ENCODE measurements around the gene ARHGEF2.
"Not testable (repeated sequence)": the region's sequence is repeated elsewhere in the genome, so short reads cannot be mapped to it uniquely, and the experiment has no call there.

Gene ARHGEF2

GRCh38 chr1:155996166-155996565 lies 17.8 kb upstream of the ARHGEF2 start:
- H3K4me3 ChIP-seq (ENCODE audit: control insufficient read depth, low read depth, low read length), result no peak overlapping the region
- TF ChIP-seq, protein P1, sequence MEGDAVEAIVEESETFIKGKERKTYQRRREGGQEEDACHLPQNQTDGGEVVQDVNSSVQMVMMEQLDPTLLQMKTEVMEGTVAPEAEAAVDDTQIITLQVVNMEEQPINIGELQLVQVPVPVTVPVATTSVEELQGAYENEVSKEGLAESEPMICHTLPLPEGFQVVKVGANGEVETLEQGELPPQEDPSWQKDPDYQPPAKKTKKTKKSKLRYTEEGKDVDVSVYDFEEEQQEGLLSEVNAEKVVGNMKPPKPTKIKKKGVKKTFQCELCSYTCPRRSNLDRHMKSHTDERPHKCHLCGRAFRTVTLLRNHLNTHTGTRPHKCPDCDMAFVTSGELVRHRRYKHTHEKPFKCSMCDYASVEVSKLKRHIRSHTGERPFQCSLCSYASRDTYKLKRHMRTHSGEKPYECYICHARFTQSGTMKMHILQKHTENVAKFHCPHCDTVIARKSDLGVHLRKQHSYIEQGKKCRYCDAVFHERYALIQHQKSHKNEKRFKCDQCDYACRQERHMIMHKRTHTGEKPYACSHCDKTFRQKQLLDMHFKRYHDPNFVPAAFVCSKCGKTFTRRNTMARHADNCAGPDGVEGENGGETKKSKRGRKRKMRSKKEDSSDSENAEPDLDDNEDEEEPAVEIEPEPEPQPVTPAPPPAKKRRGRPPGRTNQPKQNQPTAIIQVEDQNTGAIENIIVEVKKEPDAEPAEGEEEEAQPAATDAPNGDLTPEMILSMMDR (IDR thresholded peaks at IDR 0.05; ENCODE audit: control insufficient read depth, insufficient read depth, low read depth, low read length, missing control alignments), result no peak
- DNase-seq (ENCODE audit: low read depth), result no peak

DNA sequence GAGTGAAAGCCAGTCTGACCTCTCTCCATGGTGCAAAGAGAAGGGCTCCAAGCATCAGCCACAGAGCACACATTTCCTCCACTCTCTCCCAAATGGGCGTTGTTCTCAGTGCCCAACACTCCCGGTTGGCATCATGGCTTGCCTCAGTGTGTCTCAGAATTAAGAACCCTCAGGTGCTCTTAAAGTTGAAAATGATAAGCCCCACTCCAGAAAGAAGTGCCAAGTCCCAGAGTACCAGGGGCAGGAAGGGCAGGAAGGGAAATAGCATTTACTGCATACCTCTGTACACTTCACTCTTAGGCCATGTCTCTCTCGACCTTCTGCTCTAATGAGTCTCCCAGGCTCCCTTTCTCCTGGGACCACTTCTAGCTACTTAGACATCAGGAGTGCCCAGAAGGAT lies 15.2 kb upstream of the ARHGEF2 start:
- TF ChIP-seq, protein P1 (IDR thresholded peaks at IDR 0.05; ENCODE audit: control insufficient read depth, insufficient read depth, low read depth, low read length, missing control alignments), result no peak
- no peak overlapping the region for H3K4me3 ChIP-seq (ENCODE audit: control insufficient read depth, low read depth, low read length)
- no peak for DNase-seq (ENCODE audit: low read depth)

DNA sequence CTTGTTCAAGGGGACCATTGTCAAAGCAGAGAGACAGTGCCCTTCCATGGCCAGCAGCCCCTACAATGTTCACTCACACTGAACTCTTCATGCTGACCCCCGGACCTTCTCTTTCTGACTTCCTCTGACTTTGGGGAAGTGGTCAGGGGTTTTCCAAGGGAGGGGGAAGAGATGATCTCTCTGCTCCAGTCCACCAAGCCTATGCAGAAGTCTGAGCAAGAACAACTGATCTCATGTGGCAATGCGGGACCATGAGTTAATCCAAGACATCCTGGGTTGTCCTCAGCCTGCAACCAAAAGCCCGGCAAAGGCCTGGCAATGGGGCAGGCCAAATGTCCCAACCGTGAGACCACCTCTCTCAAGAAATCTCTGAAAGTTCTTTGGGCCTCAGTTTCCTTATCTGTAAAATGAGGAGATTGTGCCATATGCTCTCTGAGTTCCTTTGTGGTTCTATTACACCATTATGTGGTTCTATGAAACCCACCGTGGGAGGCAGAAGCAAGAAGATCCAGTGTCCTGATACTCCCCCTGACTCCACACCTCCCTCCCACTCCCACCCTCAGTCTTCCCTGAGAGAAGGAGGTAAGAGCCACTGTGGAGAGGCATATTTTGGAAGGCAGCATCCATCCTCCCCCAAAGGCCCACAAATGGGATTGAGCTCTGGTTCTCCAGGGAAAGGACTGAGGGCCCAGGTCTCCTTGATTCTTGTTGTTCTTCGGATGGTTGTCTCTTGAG lies 11.8 kb upstream of the ARHGEF2 start:
- no peak for DNase-seq (ENCODE audit: low read depth)
- no peak overlapping the region for H3K4me3 ChIP-seq (ENCODE audit: control insufficient read depth, low read depth, low read length)
- TF ChIP-seq, protein P1 (IDR thresholded peaks at IDR 0.05; ENCODE audit: control insufficient read depth, insufficient read depth, low read depth, low read length, missing control alignments), result no peak

GRCh38 chr1:155989242-155990004 lies 11.1 kb upstream of the ARHGEF2 start:
- no peak for DNase-seq (ENCODE audit: low read depth)
- peak overlapping the region; percentile 35 for H3K4me3 ChIP-seq (ENCODE audit: control insufficient read depth, low read depth, low read length)
- TF ChIP-seq, protein P1 (IDR thresholded peaks at IDR 0.05; ENCODE audit: control insufficient read depth, insufficient read depth, low read depth, low read length, missing control alignments), result peak; percentile 100

DNA sequence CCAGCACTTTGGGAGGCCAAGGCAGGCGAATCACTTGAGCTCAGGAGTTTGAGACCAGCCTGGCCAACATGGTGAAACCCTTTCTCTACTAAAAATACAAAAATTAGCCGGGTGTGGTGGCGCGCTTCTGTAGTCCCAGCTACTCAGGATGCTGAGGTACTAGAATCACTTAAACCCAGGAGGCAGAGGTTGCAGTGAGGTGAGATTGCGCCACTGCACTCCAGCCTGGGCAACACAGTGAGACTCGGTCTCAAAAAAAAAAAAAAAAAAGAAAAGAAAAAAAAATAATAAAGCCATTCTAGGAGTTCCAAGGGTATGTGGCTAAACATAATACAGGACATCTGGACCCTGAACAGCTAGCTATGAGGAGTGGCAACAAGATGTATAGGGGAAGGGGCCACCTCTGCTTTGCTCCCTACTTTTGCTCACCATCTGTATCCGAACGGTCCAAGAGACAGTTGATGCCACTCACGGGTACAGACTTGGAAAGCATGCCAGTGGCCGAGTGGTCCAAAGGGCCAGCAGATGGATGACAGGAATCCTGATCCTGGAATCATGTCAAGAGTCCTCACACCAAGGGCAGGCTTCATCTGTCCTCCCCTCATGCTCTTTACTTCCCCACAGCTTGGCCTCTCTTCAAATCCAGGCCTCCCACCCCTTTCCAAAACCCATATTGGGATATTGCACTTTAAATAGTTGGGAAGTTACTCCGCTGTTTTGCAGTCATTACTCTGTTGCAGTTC lies 6.7 kb upstream of the ARHGEF2 start:
- DNase-seq (ENCODE audit: low read depth); H3K4me3 ChIP-seq (ENCODE audit: control insufficient read depth, low read depth, low read length): not testable (repeated sequence)

- no peak overlapping the region for H3K4me3 ChIP-seq (ENCODE audit: control insufficient read depth, low read depth, low read length)
Measured at GRCh38 chr1:155984341-155984740, 6.0 kb upstream of the ARHGEF2 start.

More at GRCh38 chr1:155984341-155984740, 6.0 kb upstream of the ARHGEF2 start:
- TF ChIP-seq, protein P1 (IDR thresholded peaks at IDR 0.05; ENCODE audit: control insufficient read depth, insufficient read depth, low read depth, low read length, missing control alignments), result no peak
- DNase-seq (ENCODE audit: low read depth), result no peak

Data from AG09309 (cell line).